T-helper 1 cell treated with Interleukin-12 subunit alpha and Interleukin-12 subunit beta and Interleukin-4 antibody, amounts not matched to agents 30 μg/mL and 1 μg/mL, for 36 hours (primary cell): ENCODE data around the gene TARBP2.

ENCODE experiments used
- H3K27ac Mint-ChIP-seq: one replicate; pipeline ENCODE4 v1.8.0; 2021; ENCODE audit warnings: mild to moderate bottlenecking, mixed read lengths
- H3K27me3 Mint-ChIP-seq: one replicate; pipeline ENCODE4 v1.8.0; 2021; ENCODE audit warnings: low read depth, mixed read lengths
- H3K36me3 Mint-ChIP-seq: one replicate; pipeline ENCODE4 v1.8.0; 2021; ENCODE audit warnings: low read depth, mixed read lengths
- H3K4me1 Mint-ChIP-seq: one replicate; pipeline ENCODE4 v1.8.0; 2021; ENCODE audit warnings: low read depth, mixed read lengths
- H3K4me3 Mint-ChIP-seq: one replicate; pipeline ENCODE4 v1.8.0; 2021; ENCODE audit warnings: mild to moderate bottlenecking, moderate library complexity, mixed read lengths
- H3K9me3 Mint-ChIP-seq: one replicate; pipeline ENCODE4 v1.8.0; 2021; ENCODE audit warnings: mixed read lengths

The TARBP2 gene

DNA sequence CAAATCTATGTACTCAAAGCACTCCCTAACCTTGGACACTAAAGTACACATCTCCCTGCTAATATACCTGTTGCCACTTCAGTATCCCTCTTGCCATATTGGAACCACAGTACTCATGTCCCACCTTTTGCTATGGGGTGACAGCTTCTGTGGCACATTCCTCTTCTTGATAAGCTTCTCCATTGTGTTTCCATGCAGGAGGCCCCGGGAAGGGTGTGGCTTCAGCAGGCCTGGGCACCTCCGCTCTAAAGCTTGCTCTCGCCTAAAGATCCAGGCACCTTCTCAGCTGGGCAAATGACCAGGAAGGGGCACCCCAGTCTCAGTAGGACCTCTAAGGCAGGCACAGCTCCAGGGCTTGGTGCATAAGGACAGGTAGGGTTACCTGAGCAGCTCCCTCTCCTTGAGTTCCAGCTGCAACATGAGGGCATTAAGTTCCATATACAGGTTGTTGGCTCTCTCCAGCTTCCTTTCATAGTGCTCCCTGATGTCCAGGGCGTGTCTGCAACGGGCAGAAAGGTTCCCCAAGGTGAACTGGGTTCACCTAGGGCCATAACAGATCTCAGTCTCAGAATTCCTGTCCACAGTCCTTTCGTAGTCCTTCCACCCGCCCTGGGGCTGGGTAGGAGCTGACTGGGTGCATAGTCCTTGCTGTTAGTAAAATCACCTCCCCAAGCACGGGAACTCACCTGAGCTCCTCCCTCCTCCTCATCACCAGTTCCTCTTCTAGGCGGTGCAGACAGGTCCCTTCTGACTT lies 17.7 kb upstream of the TARBP2 start:
- Mint-ChIP-seq H3K27me3 (no peaks in the 10 kb centered on the region), H3K4me1 (no peaks in the 10 kb centered on the region), H3K4me3 (no peak overlapping the region), H3K36me3 (peaks cover 35% of the 10 kb centered on the region), H3K9me3 (no peaks in the 10 kb centered on the region), H3K27ac (no peak overlapping the region)

GRCh38 chr12:53483979-53484377 lies 17.1 kb upstream of the TARBP2 start:
- Mint-ChIP-seq H3K27me3 (no peaks in the 10 kb centered on the region), H3K4me3 (no peak overlapping the region)

GRCh38 chr12:53484686-53485575 lies 16.2 kb upstream of the TARBP2 start:
- Mint-ChIP-seq H3K36me3 (peaks cover 22% of the 10 kb centered on the region), H3K27me3 (no peaks in the 10 kb centered on the region), H3K27ac (no peak overlapping the region)

More at GRCh38 chr12:53483979-53484377, 17.1 kb upstream of the TARBP2 start:
- Mint-ChIP-seq H3K4me1 (no peaks in the 10 kb centered on the region), H3K9me3 (no peaks in the 10 kb centered on the region), H3K36me3 (peaks cover 32% of the 10 kb centered on the region), H3K27ac (no peak overlapping the region)

DNA sequence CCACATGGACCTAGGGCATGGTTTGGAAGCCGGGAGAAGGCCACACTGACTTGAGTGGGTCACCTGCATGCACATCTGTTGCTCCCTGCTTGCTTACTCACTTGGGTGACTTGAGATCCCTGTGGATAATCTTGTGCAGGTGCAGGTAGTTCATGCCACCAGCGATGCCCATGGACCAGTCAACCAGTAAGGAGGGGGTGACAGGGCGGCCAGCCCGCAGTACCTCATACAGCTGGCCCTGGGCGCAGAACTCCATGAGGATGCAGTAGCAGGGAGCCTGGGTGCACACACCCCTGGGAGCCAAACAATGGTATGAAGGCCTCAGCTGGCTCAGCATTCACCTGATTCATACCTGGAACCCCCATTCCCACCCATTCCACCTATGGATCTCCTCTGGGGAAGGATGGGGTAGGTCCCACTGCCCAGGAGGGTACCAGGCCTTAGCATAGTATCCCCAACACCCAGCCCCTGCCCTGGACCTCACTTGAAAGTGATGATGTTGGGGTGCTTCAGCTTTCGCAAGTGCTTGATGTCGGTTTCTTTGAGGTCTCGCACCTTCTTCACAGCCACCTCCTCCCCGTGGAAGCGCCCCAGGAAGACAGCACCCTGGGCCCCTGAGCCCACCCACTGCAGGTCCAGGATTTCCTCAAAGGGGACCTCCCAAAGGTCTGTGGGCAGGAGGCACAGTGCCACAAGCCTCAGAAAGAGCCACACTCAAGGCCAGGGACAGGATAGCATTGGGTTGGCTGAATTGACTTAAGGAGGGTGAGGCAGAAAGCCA lies 14.9 kb upstream of the TARBP2 start:
- Mint-ChIP-seq H3K4me3 (no peak overlapping the region), H3K9me3 (no peaks in the 10 kb centered on the region), H3K4me1 (no peaks in the 10 kb centered on the region), H3K27me3 (no peaks in the 10 kb centered on the region), H3K27ac (peak overlapping the region; percentile 11), H3K36me3 (peaks cover 22% of the 10 kb centered on the region)

More at GRCh38 chr12:53484686-53485575, 16.2 kb upstream of the TARBP2 start:
- Mint-ChIP-seq H3K9me3 (no peaks in the 10 kb centered on the region), H3K4me3 (no peak overlapping the region), H3K4me1 (no peaks in the 10 kb centered on the region)

- no peak overlapping the region for H3K27ac Mint-ChIP-seq
Observed at GRCh38 chr12:53486736-53487487, 14.2 kb upstream of the TARBP2 start.

DNA sequence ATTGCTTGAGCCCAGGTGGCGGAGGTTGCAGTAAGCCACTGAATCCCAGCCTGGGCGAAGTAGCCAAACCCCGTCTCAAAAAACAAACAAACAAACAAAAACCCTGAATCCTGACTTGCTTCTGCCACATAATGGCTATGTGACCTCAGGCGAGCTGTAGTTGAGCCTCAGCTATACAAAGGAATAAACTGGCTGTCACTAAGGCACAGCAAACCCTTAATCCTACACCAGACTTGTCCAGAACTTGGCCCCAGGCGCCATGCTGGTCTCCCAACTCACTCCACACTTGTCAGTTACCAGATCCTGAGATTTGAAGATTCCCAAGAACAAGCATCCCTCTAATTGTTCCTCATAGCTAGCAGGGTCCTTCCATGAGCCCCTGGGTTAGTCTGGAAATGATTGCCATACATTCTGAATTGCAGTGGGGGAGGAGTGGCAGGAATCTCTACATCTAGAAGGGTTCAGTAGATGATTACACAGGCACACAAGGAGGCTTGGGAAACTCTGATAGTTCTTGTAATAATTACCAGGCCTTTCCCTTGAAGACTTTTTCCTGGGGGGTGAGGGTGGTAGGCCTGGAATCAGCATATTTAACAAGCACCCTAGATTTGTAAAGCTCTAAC lies 11.7 kb upstream of the TARBP2 start:
- no peak overlapping the region for H3K27ac Mint-ChIP-seq
- H3K27me3 Mint-ChIP-seq, result no peaks in the 10 kb centered on the region
- peaks cover 4% of the 10 kb centered on the region for H3K36me3 Mint-ChIP-seq
- H3K4me1 Mint-ChIP-seq, result peaks cover 17% of the 10 kb centered on the region
- no peak overlapping the region for H3K4me3 Mint-ChIP-seq
- no peaks in the 10 kb centered on the region for H3K9me3 Mint-ChIP-seq

More at GRCh38 chr12:53486736-53487487, 14.2 kb upstream of the TARBP2 start:
- Mint-ChIP-seq H3K27me3 (no peaks in the 10 kb centered on the region), H3K4me1 (no peaks in the 10 kb centered on the region), H3K4me3 (no peak overlapping the region), H3K9me3 (no peaks in the 10 kb centered on the region), H3K36me3 (peaks cover 19% of the 10 kb centered on the region)

GRCh38 chr12:53492188-53492587 lies 8.9 kb upstream of the TARBP2 start:
- H3K4me1 Mint-ChIP-seq, result peaks cover 22% of the 10 kb centered on the region
- H3K4me3 Mint-ChIP-seq, result peak overlapping the region; percentile 65
- peaks cover 7% of the 10 kb centered on the region for H3K36me3 Mint-ChIP-seq
- H3K9me3 Mint-ChIP-seq, result no peaks in the 10 kb centered on the region
- no peaks in the 10 kb centered on the region for H3K27me3 Mint-ChIP-seq
- peak overlapping the region; percentile 68 for H3K27ac Mint-ChIP-seq

GRCh38 chr12:53492830-53493609 lies 8.1 kb upstream of the TARBP2 start:
- Mint-ChIP-seq H3K27me3 (no peaks in the 10 kb centered on the region), H3K36me3 (peaks cover 4% of the 10 kb centered on the region), H3K9me3 (no peaks in the 10 kb centered on the region), H3K4me3 (peak overlapping the region; percentile 90), H3K4me1 (peaks cover 26% of the 10 kb centered on the region), H3K27ac (peak overlapping the region; percentile 49)

DNA sequence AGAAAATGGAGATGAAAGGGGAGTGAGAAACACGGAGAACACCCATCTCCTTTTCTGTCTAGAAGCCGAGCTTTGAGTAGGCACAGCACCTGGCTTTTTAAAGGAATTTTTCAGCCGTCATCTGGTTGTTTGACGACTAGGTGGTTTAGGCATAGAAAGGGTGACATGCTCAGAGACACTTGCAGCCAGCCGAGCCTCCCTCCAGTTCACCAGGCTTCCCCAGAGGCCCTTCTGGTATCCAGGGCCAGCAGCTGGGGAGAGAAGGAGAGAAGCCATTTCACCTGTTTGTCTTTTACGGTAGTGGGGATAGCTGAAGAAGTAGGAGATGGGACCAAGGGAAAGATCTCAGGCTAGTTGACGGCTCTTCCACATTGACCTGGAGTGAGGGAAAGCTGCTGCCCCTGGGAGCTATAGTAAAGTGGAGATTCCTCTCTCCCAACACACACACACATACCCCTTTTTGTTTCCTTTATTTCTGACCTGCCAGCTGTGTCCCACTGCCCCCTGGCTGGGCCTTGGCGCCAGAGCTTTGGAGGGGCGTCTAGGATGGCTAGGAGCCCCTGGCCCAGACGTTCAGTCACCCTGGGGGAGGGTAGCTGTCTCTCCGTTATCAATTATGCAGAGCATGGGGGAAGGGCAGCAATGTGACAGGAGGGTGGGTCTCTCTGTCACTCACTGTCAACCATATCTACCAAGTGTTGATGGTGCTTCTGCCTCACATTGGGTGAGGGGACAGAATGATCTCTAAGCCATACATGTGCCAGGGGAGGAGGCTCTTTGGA lies 7.3 kb upstream of the TARBP2 start:
- Mint-ChIP-seq H3K27me3 (no peaks in the 10 kb centered on the region), H3K27ac (peak overlapping the region; percentile 49), H3K9me3 (no peaks in the 10 kb centered on the region), H3K4me3 (peak overlapping the region; percentile 90), H3K4me1 (peaks cover 33% of the 10 kb centered on the region), H3K36me3 (peaks cover 4% of the 10 kb centered on the region)

GRCh38 chr12:53495903-53496751 lies 5.0 kb upstream of the TARBP2 start:
- peaks cover 43% of the 10 kb centered on the region for H3K4me1 Mint-ChIP-seq
- H3K27ac Mint-ChIP-seq, result no peak overlapping the region

DNA sequence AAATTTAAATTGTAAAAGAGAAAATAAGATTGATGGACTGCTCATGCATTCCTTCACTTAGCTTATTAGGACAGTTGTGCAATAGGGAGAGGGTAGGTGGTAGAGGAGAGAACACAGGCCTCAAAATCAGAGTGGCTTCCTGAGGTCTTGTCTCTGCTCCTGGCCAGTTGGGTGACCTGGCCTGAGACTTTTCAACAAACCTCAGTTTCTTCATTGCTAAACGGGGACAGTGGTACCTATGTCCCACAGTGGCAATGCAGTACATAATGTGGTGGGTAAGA lies 4.4 kb upstream of the TARBP2 start:
- H3K4me3 Mint-ChIP-seq, result no peak overlapping the region
- no peaks in the 10 kb centered on the region for H3K27me3 Mint-ChIP-seq
- H3K9me3 Mint-ChIP-seq, result no peaks in the 10 kb centered on the region
- H3K36me3 Mint-ChIP-seq, result peaks cover 4% of the 10 kb centered on the region
- H3K27ac Mint-ChIP-seq, result no peak overlapping the region
- peaks cover 43% of the 10 kb centered on the region for H3K4me1 Mint-ChIP-seq

More at GRCh38 chr12:53495903-53496751, 5.0 kb upstream of the TARBP2 start:
- Mint-ChIP-seq H3K4me3 (no peak overlapping the region), H3K9me3 (no peaks in the 10 kb centered on the region), H3K36me3 (peaks cover 4% of the 10 kb centered on the region), H3K27me3 (no peaks in the 10 kb centered on the region)

DNA sequence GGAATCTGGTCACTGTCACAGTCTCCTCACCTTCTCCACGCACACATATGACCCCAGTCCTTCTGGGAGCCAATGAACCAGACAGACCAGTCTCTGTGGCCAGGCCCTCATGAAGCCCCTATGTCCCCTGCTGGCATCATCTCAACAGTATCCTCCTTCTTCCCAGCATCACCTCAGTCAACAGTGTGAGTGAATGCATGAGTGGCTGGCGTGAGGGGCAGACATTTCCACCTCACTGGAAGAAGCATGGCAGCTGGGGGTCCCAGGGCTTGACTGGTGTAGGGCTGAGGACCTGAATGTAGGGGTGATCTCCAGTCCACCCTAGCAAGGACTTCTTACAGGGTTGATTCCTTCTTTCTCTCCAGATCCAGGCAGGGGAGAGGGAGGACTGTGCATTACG lies 3.6 kb upstream of the TARBP2 start:
- peaks cover 44% of the 10 kb centered on the region for H3K4me1 Mint-ChIP-seq
- H3K36me3 Mint-ChIP-seq, result peaks cover 4% of the 10 kb centered on the region
- no peaks in the 10 kb centered on the region for H3K9me3 Mint-ChIP-seq
- H3K27me3 Mint-ChIP-seq, result no peaks in the 10 kb centered on the region
- no peak overlapping the region for H3K27ac Mint-ChIP-seq
- no peak overlapping the region for H3K4me3 Mint-ChIP-seq
